K562 (cell line): ENCODE data around the gene MYO1D. TPM values are rescaled to one million over a fixed set of nuclear protein-coding genes. Genes with fewer than 3 reads are reported as not detected.

Source experiments
- ADNP ChIP-seq: fragments of 200-800 bp; sonication (Bioruptor generic); IDR thresholded peaks from 2 replicates; pipeline ENCODE4 v1.6.1; 2016; ENCODE audit warnings: missing genetic modification characterization, missing compliant biosample characterization
- BMI1 ChIP-seq: fragments of 150-350 bp; IDR thresholded peaks from 2 replicates; pipeline ENCODE4 v1.6.1; 2014; ENCODE audit warnings: low read length
- CBFA2T2 ChIP-seq: fragments of 450-650 bp; conservative IDR thresholded peaks from 2 replicates; pipeline ENCODE4 v1.6.1; 2017; ENCODE audit warnings: mild to moderate bottlenecking
- CSDE1 ChIP-seq, 2 experiments: fragments of 450-650 bp; IDR thresholded peaks; 2 replicates each; pipeline ENCODE4 v1.6.1; 2016; ENCODE audit warnings: mild to moderate bottlenecking in 1 of 2
- E2F8 ChIP-seq: fragments of 450-650 bp; IDR thresholded peaks from 2 replicates; pipeline ENCODE4 v1.7.1; 2018; ENCODE audit warnings: mild to moderate bottlenecking, low read depth; ENCODE audit not compliant: partially characterized antibody
- ELK1 ChIP-seq: sonication (generic); formaldehyde crosslinking; IDR thresholded peaks from 2 replicates; pipeline ENCODE4 v1.8.1; 2022; ENCODE audit warnings: missing genetic modification reagents
- HBP1 ChIP-seq: fragments of 450-650 bp; formaldehyde crosslinking; IDR thresholded peaks from 2 replicates; pipeline ENCODE4 v1.4.0; 2022; ENCODE audit warnings: missing genetic modification characterization
- HDGF ChIP-seq: fragments of 450-650 bp; IDR thresholded peaks from 2 replicates; pipeline ENCODE4 v1.6.1; 2016
- HEY1 ChIP-seq: fragments of 250-450 bp; sonication (Bioruptor Pico); IDR thresholded peaks from 2 replicates; pipeline ENCODE4 v1.5.0; 2020; ENCODE audit warnings: mild to moderate bottlenecking, moderate library complexity, borderline replicate concordance
- MAFF ChIP-seq: IDR thresholded peaks from 2 replicates; pipeline ENCODE4 v1.6.1; 2012; ENCODE audit warnings: low read length, improper control_type of control experiment
- NFRKB ChIP-seq: fragments of 450-650 bp; IDR thresholded peaks from 2 replicates; pipeline ENCODE4 v1.6.1; 2016; ENCODE audit warnings: low read depth
- NKRF ChIP-seq: fragments of 450-650 bp; IDR thresholded peaks from 2 replicates; pipeline ENCODE4 v1.6.1; 2016; ENCODE audit warnings: borderline replicate concordance
- POU5F1 ChIP-seq: fragments of 150-350 bp; IDR thresholded peaks from 2 replicates; pipeline ENCODE4 v1.6.1; 2014; ENCODE audit warnings: borderline replicate concordance, low read length, low read depth, mild to moderate bottlenecking; ENCODE audit not compliant: partially characterized antibody
- STAG1 ChIP-seq: sonication (generic); formaldehyde crosslinking; IDR thresholded peaks from 2 replicates; pipeline ENCODE4 v1.5.0; 2020; ENCODE audit warnings: missing genetic modification reagents, borderline replicate concordance
- TAL1 ChIP-seq: fragments of 450-650 bp; IDR thresholded peaks from 2 replicates; pipeline ENCODE4 v1.6.1; 2016; ENCODE audit warnings: mild to moderate bottlenecking
- ZC3H8 ChIP-seq: fragments of 450-650 bp; IDR thresholded peaks from 2 replicates; pipeline ENCODE4 v1.6.1; 2017
- ZKSCAN3 ChIP-seq: fragments of 250-450 bp; sonication (Bioruptor Pico); IDR thresholded peaks from 2 replicates; pipeline ENCODE4 v1.4.0; 2020
- ZNF184 ChIP-seq: sonication (generic); formaldehyde crosslinking; IDR thresholded peaks from 2 replicates; pipeline ENCODE4 v1.5.0; 2020; ENCODE audit warnings: missing genetic modification reagents
- ZNF212 ChIP-seq: fragments of 450-650 bp; formaldehyde crosslinking; IDR thresholded peaks from 2 replicates; pipeline ENCODE4 v1.4.0; 2020; ENCODE audit warnings: mild to moderate bottlenecking
- ZNF280A ChIP-seq: fragments of 450-650 bp; IDR thresholded peaks from 2 replicates; pipeline ENCODE4 v1.6.1; 2018; ENCODE audit warnings: mild to moderate bottlenecking, low read depth; ENCODE audit not compliant: partially characterized antibody
- ZNF316 ChIP-seq: fragments of 450-650 bp; IDR thresholded peaks from 2 replicates; pipeline ENCODE4 v1.6.1; 2016
- ZNF584 ChIP-seq: fragments of 200-800 bp; sonication (Bioruptor generic); IDR thresholded peaks from 2 replicates; pipeline ENCODE4 v1.6.1; 2016; ENCODE audit warnings: low read depth, mild to moderate bottlenecking, missing genetic modification characterization, missing compliant biosample characterization
- polyA plus RNA-seq, 8 experiments: library from polyadenylated mRNA; depleted of rRNA in 4 of 8; stranded (reverse) in 5 of 8; unstranded in 3 of 8; fragments of >200 nt; fragmentation: Nextera tagmentation in 2 of 8; fragmentation: Illumina TruSeq in 1 of 8; extraction: Ambion mirVana in 2 of 8; extraction: Trizol in 1 of 8; gene quantifications; 2 replicates each; pipeline versions ENCODE4 v1.2.1 to v1.2.3, GENCODE V29; 2011 to 2014; ENCODE audit warnings: inconsistent platforms in 1 of 8, missing spikeins in 1 of 8
- total RNA-seq, 7 experiments: library from RNA; depleted of rRNA in 6 of 7; stranded (reverse); fragments of >200 nt in 6 of 7; fragmentation: Illumina TruSeq in 2 of 7; extraction: Trizol in 2 of 7; gene quantifications; 2 replicates each; pipeline versions ENCODE4 v1.2.1 to v1.2.3, GENCODE V29; 2011 to 2021; ENCODE audit warnings: low replicate concordance in 1 of 7

The MYO1D gene
- total and polyA plus RNA-seq, 9 of the 15 experiments (the other 6 are each of a cell fraction or from before 2014, with no cell fraction given), result 2.1 to 71.2 (median 45.4) TPM

GRCh38 chr17:32723310-32723955 lies 153.5 kb downstream of the MYO1D start (continued):
- TF ChIP-seq HBP1 (CRISPR knock-in tag) (no peak), STAG1 (no peak), ZC3H8 (no peak), HEY1 (CRISPR knock-in tag) (no peak), ZNF184 (CRISPR knock-in tag) (no peak), ZNF212 (no peak), ZKSCAN3 (CRISPR knock-in tag) (no peak), ZNF280A (no peak), CBFA2T2 (peak; percentile 47), ADNP (no peak), NKRF (no peak), NFRKB (no peak), MAFF (peak; percentile 22; the same call in 1 of the 2 replicates), HDGF (no peak), E2F8 (no peak), POU5F1 (no peak), CSDE1 (IDR thresholded peaks at IDR 0.05) (no peak), ZNF316 (peak; percentile 66), ZNF584 (CRISPR knock-in tag) (no peak), BMI1 (no peak), ELK1 (no peak), TAL1 (peak; percentile 44; the same call in 1 of the 2 replicates)
